Stimulated activated CD8-positive, alpha-beta memory T cell treated with anti-CD3 and anti-CD28 coated beads, Interleukin-12 subunit alpha, Interleukin-12 subunit beta, amount 100 ng/mL, for 1 hour (primary cell): ENCODE data around the gene GPC5.
"Not testable (repeated sequence)": the region's sequence is repeated elsewhere in the genome, so short reads cannot be mapped to it uniquely, and the experiment has no call there.

Experiments used
- DNase-seq: peaks from one replicate; pipeline ENCODE4 v3.0.0-alpha.2; 2020; ENCODE audit warnings: low read depth

Gene GPC5

GRCh38 chr13:92745258-92745657 lies 1346.8 kb downstream of the GPC5 start:
- no peak for DNase-seq

GRCh38 chr13:92752705-92753104 lies 1354.3 kb downstream of the GPC5 start:
- not testable (repeated sequence) for DNase-seq

DNA sequence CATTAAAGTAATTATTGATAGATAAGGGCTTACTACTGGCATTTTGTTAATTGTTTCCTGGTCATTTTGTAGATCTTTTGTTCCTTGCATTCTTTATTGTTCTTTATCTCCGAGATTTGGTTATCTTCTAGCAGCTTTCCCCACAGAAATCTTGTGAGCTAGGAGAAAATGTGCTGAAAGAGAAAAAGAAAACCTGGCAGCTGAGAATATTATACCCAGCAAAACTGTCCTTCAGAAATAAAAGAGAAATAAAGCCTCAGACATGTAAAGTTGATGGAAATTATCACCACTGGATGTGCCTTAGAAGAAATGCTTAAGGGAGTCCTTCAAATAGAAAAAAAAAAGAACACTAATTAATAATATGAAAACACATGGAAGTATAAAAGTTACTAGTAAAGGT lies 1363.3 kb downstream of the GPC5 start:
- DNase-seq: no peak

DNA sequence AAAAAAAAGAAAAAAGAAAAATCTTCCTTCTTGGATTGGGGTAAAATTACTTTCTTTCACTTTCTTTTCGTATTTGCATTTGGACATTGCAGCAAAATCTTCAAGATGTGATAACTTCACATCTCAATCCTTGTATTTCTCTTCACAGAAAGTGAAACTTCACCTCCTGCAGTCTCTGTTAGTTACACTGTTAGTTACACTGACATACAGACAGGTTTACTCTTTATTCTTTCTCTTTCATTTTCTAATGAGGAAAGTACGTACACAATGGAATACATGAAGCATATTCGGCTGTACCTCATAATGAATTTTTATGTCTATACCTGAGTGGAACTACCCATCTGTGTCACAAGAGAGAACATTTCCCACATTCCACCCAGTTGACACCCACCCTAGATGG lies 1369.0 kb downstream of the GPC5 start:
- DNase-seq: no peak

GRCh38 chr13:92768602-92769001 lies 1370.2 kb downstream of the GPC5 start:
- no peak for DNase-seq

DNA sequence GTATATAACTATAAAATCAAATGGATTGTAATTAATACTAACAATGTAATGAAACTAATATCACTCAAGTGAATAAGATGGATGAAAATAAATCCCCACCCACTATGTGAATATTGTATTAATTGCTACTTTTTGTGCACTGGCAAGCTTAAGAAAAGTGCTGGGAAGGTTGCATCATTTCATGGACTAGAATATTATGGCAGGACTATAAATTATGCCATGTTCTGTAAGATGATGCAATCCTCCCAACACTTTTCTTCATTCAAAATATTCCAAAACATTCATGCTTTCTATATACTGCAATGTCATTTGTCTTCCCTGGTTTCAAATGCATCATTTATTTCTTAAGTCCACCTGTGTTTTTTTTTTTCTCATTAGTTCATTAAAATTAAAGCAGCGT lies 1370.6 kb downstream of the GPC5 start:
- DNase-seq: no peak

DNA sequence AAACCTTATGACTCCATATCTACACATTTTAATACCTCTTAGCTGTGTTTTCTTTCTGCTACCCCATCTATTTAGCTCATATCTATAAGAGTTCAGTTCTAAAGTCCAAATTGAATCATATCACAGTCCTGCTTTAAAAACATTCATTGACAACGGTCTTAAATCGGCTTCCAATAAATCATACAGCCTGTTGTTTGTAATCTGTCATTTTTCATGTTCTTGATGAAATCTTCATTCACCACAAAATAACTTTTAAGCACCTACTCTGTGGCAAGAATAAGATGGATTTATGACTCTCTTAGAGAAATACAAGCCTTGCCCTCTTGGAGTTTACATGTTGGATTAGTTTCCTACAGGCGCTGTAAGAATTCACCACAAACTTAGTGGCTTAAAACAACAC lies 1377.2 kb downstream of the GPC5 start:
- no peak for DNase-seq

- DNase-seq: no peak
These were observed 1383.7 kb downstream of the GPC5 start for GRCh38 chr13:92781965-92782690.

GRCh38 chr13:92802776-92803175 lies 1404.4 kb downstream of the GPC5 start:
- no peak for DNase-seq

GRCh38 chr13:92804346-92804745 lies 1405.9 kb downstream of the GPC5 start:
- DNase-seq: no peak

GRCh38 chr13:92804926-92805325 lies 1406.5 kb downstream of the GPC5 start:
- DNase-seq: no peak

GRCh38 chr13:92805766-92806165 lies 1407.3 kb downstream of the GPC5 start:
- no peak for DNase-seq

DNA sequence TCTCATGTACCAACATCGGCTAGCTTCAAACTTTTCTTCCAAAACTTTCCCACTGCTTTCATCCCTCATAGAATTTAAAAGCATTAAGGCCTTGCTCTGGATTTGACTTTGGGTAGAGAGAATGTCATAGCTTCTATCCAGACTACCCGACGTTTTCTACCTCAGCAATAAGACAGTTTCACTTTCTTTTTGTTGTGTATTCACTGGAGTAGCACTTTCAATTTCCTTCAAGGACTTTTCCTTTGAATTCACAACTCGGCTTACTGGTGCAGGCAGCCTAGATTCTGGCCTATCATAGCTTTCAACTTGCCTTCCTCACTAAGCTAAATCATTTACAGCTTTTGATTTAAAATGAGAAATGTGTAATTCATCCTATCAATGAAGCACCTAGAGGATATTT lies 1407.8 kb downstream of the GPC5 start:
- DNase-seq: no peak

DNA sequence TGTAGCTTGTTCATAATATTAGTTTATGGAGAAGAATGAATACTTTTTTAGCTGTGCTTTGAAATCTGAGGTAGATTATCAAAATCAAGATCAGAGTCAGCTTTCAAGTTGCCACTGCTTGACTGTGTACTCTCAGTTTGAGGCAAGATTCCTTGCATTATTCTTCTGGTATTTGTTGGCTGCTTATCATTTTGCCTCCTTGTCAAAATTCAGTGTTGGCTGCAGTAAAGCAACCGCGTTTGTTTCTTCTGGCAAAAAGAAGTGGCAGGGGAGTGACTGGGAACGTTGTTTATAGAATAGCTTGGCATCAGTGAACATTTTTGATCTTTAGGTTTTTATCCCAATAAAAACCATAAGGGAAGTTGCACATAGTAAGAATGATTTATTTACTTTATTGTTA lies 1408.9 kb downstream of the GPC5 start:
- no peak for DNase-seq

GRCh38 chr13:92807966-92808365 lies 1409.5 kb downstream of the GPC5 start:
- no peak for DNase-seq

DNA sequence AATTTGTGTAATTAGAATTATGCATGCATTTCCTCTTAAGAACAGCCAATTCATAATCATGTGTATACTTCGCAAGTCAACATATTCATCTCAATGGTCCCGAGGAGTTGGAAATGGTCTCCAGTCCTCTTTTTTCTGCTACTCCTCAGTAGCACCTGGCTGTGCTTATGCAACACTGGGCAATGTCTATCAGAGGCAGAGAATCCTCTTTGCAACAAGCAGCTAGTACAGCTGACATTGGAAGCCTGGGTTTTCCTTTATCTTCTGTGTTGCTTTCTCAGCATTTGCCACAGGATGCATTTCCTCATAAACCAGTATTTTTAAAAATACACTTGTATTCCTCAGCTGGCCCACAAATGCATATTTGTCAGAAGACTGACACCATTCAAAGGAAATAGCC lies 1422.9 kb downstream of the GPC5 start:
- DNase-seq: no peak

- no peak for DNase-seq
These were observed 1424.6 kb downstream of the GPC5 start for GRCh38 chr13:92823059-92823458.

DNA sequence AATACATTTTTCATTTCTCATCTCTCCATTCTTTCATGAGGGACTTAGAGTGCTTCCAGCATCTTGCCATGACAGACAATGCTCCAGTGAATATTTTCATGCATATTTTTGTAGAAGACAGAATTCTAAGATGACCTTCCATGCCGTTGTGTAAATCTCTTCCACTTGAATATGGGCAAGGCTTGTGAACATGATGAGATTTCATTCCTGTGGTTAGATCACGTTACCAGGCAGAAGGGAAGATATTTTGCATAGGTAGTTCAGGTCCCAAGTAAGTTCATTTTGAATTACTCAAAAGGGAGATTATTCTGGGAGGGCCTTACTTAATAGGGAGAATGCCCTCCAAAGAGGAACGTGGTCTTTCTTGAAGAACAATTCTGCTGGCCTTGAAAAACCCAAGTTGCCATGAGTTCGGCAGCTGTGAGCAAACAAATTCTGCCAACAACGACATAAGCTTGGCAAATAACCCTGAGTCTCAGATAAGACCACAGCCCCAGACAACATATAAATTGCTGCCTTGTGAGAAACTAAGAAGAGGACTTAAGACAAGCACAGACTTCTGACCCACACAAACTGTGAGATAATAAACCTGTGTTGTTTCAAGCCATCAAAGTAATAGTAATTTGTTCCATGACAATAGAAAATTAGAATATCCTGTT lies 1427.6 kb downstream of the GPC5 start:
- no peak for DNase-seq

DNA sequence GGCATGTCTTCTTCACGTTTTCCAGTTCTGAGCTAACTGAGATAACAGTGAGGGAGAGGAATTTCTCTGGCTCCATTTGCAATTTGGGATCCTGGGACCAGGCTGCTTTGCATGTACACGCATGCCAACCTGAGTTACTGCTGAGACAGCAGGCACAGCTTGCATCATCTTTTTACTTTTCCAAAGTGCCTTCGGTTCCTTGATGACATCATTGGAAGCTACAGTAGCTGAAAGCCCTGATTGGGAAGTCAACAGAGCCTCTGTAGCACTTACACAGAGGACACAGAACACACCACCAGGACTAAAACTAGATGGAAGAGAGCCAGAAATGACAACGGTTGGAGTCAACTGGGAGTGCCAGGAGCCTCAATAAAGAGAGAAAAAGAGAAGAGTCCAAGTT lies 1429.1 kb downstream of the GPC5 start:
- no peak for DNase-seq

DNA sequence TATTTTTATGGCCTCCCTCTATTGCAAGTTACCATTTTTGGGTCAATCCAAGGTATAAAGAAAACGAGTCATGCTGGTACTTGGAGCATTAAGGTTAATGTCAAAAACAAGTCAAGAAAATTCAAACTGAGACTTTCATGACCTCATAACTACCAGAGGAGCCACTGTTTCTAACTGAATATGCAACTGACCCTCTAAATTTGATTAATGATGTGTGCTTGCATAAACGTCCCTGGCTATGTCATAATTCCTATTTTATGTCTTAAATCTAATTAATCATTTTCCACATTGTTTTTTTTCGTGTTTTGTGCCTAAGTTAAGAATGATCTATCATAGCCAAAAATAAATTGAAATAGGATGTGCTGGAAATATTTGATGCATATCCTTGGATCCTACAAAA lies 1431.5 kb downstream of the GPC5 start:
- DNase-seq: no peak

GRCh38 chr13:92830821-92831220 lies 1432.4 kb downstream of the GPC5 start:
- DNase-seq: no peak

- DNase-seq: no peak
These were observed 1434.7 kb downstream of the GPC5 start for GRCh38 chr13:92833071-92833470.

- DNase-seq: no peak
These were observed 1437.8 kb downstream of the GPC5 start for GRCh38 chr13:92836171-92836570.

- no peak for DNase-seq
These were observed 1440.4 kb downstream of the GPC5 start for GRCh38 chr13:92838786-92839185.
